ENCODE results near the gene PI4K2B.
"Not testable (repeated sequence)": the region's sequence is repeated elsewhere in the genome, so short reads cannot be mapped to it uniquely, and the experiment has no call there.

PI4K2B gene

GRCh38 chr4:25233737-25234389 lies at the start of gene PI4K2B:
Gene PI4K2B, plus strand, starts transcription at chr4:25234033. Its CDS starts 131 bp downstream, at chr4:25234164.
- peak; percentile 94 for DNase-seq (ENCODE audit: low spot score)

GRCh38 chr4:25184056-25184455 lies 49.8 kb upstream of the PI4K2B start:
- no peak for DNase-seq (ENCODE audit: low spot score)

DNA sequence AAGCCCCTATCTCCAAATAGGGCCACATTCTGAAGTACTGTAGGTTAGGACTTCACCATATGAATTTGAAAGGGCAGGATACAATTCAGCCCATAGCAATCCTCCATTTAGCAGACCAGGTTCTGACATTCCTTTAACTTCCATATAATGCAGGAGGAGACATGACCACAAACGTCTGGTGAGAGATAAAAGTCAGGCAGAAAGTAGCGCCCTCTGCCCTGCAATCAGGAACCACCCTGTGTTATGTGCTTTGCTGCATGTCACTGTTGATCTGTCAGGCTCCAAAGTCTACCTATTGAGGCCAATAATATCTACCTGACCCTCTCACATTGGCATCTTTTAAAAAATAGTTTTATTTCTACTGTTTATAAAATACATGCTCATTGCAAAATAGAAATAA lies 43.4 kb upstream of the PI4K2B start:
- no peak for DNase-seq (ENCODE audit: low spot score)

- no peak for DNase-seq (ENCODE audit: low spot score)
Observed at GRCh38 chr4:25198713-25199112, 35.1 kb upstream of the PI4K2B start.

GRCh38 chr4:25207997-25208396 lies 25.8 kb upstream of the PI4K2B start:
- DNase-seq (ENCODE audit: low spot score) = no peak

GRCh38 chr4:25209702-25210101 lies 24.1 kb upstream of the PI4K2B start:
- DNase-seq (ENCODE audit: low spot score) = no peak

- no peak for DNase-seq (ENCODE audit: low spot score)
Observed at GRCh38 chr4:25211721-25212120, 22.1 kb upstream of the PI4K2B start.

- no peak for DNase-seq (ENCODE audit: low spot score)
Observed at GRCh38 chr4:25212822-25213221, 21.0 kb upstream of the PI4K2B start.

- DNase-seq (ENCODE audit: low spot score) = no peak
Observed at GRCh38 chr4:25213347-25213979, 20.4 kb upstream of the PI4K2B start.

DNA sequence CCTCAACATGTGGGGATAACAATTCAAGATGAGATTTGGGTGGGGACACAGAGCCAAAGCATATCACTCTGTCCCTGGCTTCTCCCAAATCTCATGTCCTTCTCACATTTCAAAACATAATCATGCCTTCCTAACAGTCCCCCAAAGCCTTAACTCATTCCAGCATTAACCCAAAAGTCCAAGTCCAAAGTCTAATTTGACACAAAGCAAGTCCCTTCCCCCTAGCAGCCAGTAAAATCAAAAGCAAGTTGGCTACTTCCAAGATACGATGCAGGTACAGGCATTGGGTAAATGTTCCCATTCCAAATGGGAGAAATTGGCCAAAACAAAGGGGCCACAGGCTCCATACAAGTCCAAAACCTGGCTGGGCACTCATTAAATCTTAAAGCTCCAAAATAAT lies 19.1 kb upstream of the PI4K2B start:
- not testable (repeated sequence) for DNase-seq (ENCODE audit: low spot score)

- DNase-seq (ENCODE audit: low spot score) = no peak
Observed at GRCh38 chr4:25215511-25215910, 18.3 kb upstream of the PI4K2B start.

- DNase-seq (ENCODE audit: low spot score) = no peak
Observed at GRCh38 chr4:25221377-25221776, 12.5 kb upstream of the PI4K2B start.

GRCh38 chr4:25223802-25224375 lies 9.9 kb upstream of the PI4K2B start:
- no peak for DNase-seq (ENCODE audit: low spot score)

DNA sequence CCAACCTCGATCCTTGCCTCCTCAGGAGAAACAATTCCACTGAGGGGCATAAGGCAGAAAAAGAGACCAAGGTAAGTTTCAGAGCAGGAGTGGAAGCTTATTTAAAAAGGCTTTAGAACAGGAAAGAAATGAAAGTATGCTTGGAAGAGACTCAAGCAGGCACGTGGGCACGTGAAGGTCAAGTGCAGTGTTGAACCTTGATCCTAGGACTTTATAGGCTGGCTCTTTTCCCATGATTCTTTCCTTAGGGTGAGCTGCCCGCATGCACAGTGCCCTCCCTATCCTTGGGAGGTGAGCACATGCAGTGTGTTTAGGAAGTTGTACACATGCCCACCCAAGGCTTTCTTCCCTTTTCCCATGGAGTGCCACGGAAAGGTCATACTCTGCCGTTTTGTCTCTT lies 4.0 kb upstream of the PI4K2B start:
- DNase-seq (ENCODE audit: low spot score) = no peak

DNA sequence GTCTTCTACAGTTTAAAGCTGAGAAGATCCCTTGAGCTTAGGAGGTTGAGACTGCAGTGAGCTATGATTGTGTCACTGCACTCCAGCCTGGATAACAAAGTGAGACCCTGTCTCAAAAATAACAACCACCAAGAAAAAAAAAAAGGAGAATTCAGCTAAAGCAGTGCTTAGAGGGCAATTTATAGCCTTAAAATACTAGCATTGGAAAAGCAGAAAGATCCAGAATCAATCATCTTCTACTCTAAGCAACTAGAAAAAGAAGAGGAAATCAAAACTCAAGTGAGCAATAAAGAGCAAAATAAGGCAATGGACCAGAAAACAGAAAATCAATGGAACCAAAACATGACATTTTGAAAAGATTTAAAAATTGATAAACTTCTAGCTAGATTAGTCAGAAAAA lies 639 bp upstream of the PI4K2B start:
- peak; percentile 1 for DNase-seq (ENCODE audit: low spot score)

DNA sequence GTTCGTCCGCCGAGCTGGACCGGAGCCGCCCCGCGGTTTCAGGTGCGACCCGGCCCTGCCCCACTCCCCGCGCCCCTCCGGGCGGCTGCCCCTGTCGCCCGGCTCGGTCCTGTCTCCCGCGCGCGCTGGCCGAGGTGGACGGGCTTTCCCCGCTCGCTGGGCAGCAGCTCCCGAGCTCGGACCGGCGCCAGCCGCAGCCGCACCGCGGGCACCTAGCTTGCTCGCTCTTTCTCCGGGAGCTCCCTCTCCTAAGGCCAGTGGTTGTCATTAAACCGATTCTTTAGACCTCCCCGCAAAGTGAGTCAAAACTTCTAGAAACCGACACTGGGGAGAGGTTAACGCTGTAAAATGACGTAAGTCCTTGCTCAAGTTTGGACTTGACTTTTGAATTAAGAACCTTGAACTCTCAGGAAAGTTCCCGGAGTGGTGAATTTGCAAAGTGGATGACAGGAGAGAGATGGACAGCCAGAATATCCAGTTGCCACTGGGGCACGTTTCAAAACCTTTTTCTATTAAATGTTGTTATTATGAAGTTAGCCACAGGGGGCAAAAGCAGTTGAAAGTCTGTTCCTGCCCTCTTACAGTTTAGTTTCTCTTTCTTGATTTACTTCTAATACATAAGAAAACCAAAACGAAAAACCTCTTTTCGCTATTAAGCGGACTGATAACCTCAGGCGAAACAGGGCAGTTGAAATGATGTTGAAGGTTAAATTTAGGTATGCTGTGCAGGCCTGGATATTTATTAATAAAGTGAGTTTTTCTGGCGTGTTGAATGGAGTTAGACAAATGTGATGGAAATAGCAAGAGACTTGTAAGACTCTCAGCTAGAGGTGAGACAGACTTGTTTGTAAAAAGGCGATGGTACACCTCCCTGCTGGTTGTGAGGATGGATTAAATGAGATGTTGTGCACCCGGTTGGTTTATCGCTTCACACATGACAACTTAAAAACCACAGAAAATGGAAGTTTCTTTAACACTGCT lies 847 bp downstream of the PI4K2B start:
- DNase-seq (ENCODE audit: low spot score) = peak; percentile 78

- no peak for DNase-seq (ENCODE audit: low spot score)
Observed at GRCh38 chr4:25235401-25235800, 1.6 kb downstream of the PI4K2B start.

DNA sequence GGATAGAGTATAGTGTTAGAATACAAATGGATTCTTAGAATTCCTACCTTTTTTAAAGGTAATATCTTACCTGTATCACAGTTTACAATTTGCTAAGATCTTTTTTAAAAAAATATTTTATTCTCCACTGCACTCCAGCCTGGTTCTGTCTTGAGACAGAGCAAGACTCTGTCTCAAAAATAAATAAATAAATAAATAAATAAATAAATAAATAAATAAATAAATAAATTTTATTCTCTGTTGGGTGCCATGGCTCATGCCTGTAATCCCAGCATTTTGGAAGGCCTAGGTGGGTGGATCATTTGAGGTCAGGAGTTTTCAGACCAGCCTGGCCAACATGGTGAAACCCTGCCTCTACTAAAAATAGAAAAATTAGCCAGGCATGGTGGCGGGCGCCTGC lies 2.2 kb downstream of the PI4K2B start:
- DNase-seq (ENCODE audit: low spot score) = not testable (repeated sequence)

- no peak for DNase-seq (ENCODE audit: low spot score)
Observed at GRCh38 chr4:25236971-25237370, 3.1 kb downstream of the PI4K2B start.

- no peak for DNase-seq (ENCODE audit: low spot score)
Observed at GRCh38 chr4:25238052-25238451, 4.2 kb downstream of the PI4K2B start.

- DNase-seq (ENCODE audit: low spot score) = not testable (repeated sequence)
Observed at GRCh38 chr4:25239528-25239927, 5.7 kb downstream of the PI4K2B start.

GRCh38 chr4:25240754-25241210 lies 6.9 kb downstream of the PI4K2B start:
- not testable (repeated sequence) for DNase-seq (ENCODE audit: low spot score)
